Left renal pelvis (tissue), 4 donors: ENCODE measurements around the gene FCRL2. TPM values are rescaled to one million over a fixed set of nuclear protein-coding genes. Genes with fewer than 3 reads are reported as not detected.
"Not testable (repeated sequence)": the region's sequence is repeated elsewhere in the genome, so short reads cannot be mapped to it uniquely, and the experiment has no call there.

Experiments
- DNase-seq, 4 donors: peaks; one replicate each; pipeline ENCODE4 v3.0.0-alpha.2; 2013; ENCODE audit warnings: low read depth in 4 of 4, low spot score in 3 of 4
- polyA plus RNA-seq, 4 donors: library from polyadenylated mRNA; unstranded; fragments of 120-200 nt; gene quantifications; one replicate each; pipeline ENCODE4 v1.2.1, GENCODE V29; 2013; ENCODE audit not compliant: insufficient read length in 4 of 4

FCRL2 gene
- polyA plus RNA-seq, 4 donors: 0.18 TPM; not detected in 3

- DNase-seq: no peak
Observed at GRCh38 chr1:157753611-157754010, 23.3 kb downstream of the FCRL2 start.

DNA sequence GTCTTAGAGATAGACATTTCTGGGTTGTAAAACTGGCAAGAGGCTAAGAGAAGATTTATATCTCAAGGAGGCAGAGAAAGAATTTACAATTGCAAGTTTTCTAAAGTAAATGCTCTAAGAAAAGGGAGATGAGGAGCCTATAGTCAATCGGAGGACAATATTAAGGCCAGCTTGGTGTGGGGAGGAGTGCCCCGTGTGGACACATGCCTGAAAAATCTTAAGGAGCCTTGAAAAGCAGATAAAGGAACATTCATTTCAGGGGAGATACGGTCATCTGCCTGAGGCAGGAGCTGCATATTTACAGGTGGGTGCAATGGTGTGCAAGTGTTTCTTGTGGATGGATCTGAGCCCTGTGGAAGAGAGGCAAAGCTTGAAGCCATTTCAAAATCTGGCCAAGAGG lies 25.6 kb downstream of the FCRL2 start:
- DNase-seq: no peak

DNA sequence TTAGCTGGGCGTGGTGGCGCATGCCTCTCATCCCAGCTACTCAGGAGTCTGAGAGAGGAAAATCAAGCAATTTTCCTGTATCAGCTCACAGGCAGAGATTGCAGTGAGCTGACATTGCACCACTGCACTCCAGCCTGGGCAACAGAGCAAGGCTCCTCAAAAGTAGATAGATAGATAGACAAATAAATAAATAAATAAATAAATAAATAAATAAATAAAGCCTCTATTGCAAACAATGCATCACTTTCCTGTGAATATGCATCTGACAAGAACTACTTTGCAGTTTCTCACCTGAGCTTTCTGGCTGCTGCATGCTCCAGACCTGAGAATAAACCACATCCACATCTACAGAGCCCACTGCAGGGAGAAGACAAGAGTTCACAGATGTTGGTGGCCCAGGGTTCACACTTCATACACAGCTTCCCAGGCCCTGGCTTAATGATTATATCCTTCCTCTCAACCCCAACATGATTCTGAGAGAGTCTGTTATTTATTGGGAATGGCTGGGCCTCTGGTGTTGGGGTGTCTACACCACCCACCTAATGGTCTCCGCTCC lies 28.6 kb downstream of the FCRL2 start:
- no peak for DNase-seq

- no peak for DNase-seq
Observed at GRCh38 chr1:157739229-157739901, 37.6 kb downstream of the FCRL2 start.

- not testable (repeated sequence) for DNase-seq
Observed at GRCh38 chr1:157735991-157736390, 40.9 kb downstream of the FCRL2 start.

- DNase-seq: no peak
Observed at GRCh38 chr1:157734321-157734720, 42.6 kb downstream of the FCRL2 start.

DNA sequence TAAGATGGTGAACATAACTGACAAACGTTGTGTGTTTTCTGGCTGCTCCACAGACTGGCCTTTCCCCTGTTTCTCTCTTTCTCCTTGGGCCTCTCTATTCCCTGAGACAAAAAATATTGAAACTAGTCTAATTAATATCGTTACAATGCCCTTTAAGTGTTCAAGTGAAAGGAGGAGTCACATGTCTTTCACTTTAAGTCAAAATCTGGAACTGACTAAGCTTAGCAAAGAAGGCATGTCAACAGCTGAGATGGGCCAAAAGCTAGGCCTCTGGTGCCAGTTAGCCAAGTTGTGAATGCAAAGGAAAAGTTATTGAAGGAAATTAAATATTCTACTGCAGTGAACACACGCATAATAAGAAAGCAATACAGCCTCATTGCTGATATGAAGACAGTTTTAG lies 44.2 kb downstream of the FCRL2 start:
- no peak for DNase-seq

- DNase-seq: no peak
Observed at GRCh38 chr1:157725221-157725577, 51.7 kb downstream of the FCRL2 start.

GRCh38 chr1:157724537-157725220 lies 52.3 kb downstream of the FCRL2 start:
- no peak for DNase-seq

DNA sequence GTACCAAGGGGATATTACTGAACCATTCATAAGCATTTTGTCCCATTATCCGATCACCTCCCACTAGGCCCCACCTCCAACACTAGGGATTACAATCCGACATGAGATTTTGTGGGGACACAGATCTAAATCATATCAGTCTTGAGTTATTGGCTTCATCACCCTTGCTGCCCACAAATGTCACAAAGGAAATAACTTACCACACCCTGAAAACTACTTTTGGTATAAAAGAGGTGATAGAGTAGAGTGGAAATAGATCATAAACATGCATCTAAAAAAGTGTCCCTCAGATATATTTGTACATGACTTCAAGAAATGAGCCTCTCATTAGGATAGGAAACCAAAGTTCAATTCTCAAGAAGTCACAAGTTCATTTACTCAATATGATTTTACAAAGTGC lies 53.8 kb downstream of the FCRL2 start:
- no peak for DNase-seq

- no peak for DNase-seq
Observed at GRCh38 chr1:157721985-157722384, 54.9 kb downstream of the FCRL2 start.

DNA sequence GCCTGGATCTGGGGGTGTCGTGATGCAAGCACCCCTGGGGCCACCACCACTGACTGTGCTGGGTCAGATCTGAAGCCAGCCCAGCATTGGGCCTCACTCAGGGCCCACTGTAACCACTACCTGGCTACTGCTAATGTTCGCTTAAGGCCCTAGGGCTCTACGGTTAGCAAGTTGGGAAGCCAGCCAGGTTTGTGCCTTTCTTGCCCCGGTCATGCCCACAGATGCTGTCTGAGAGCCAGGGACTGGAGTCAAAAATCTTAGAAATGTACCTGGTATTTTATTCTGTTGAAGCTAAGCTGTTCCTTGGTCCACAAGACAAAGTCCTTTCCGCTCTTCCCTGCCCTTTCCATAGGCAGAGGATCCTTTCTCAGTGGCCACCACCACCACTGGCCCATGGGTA lies 61.2 kb downstream of the FCRL2 start:
- DNase-seq: no peak

DNA sequence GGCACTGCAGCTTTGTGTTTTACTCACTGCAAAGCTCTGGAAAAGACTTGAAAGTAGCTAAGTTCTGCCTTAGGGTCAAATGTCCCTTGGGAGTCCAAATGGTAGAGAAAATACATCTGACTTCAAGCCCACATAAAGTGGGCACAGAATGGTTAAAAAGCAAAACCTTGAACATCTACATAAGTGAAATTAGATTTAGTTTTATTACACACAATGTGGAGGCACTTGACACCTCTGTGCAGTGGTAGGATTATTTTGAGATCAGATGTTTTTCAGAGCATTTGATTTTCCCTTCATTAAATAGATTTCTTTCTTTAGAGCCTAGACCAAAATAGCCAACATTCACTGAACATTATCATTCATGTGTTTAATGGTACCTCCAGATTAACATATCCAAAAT lies 65.1 kb downstream of the FCRL2 start:
- no peak for DNase-seq

DNA sequence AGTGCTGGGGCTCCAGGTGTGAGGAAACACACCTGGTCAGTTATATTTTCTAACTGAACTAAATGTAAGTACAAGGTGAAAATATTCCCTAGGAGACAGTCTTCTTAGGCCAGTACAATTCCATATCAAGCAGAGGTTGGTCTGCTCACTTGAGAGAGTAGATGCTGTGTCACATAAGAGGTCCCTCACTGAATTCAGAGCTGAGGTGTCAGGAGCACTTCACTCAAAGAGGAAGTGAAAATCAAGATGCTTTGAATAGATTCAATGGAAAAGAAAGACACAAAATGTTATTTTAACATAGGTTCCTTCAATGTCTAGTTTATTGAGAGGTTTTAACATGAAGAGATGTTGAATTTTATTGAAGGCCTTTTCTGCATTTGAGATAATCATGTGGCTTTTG lies 72.1 kb downstream of the FCRL2 start:
- DNase-seq: no peak

DNA sequence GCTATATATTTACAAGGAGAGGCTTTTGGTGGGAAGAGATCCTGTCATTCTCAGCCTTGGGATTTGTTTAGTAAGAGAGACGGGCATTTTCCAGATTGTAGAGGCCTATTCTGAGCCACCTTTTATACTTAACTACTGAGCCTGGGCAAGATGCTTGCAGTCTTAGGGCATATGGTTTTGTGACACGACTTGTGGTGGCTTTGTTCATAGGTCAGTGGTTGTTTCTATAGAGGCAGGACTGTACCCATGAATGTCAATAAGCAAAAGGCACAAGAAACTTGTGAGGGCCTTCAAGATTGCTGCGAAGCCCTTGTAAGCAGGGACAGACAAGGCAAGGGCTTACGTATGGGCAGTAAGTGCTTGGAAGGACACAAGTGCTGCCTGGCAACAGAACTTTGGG lies 73.0 kb downstream of the FCRL2 start:
- no peak for DNase-seq

DNA sequence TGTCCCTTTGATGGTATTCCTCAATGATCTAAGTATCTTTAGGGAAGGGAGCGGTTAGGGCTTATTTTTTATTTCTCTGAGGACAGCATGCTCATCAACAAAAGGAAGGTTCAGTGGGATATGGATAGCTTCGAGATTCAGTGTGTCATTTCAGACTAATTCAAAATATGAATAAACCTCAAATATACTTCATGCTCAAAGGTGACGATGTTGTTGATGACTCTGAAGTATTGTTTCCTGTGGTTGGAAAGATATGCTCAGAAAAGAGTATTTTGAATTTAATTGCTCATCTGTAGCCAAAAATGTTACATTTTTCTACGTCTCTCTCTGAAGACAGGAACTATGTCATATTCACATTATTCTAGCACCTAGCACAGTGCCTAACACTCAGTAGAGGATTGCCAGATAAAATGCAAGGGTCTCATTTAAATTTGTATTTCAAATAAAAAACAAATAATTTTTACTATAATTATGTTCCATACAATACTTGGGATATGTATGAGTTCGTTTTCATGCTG lies 74.6 kb downstream of the FCRL2 start:
- DNase-seq: no peak

DNA sequence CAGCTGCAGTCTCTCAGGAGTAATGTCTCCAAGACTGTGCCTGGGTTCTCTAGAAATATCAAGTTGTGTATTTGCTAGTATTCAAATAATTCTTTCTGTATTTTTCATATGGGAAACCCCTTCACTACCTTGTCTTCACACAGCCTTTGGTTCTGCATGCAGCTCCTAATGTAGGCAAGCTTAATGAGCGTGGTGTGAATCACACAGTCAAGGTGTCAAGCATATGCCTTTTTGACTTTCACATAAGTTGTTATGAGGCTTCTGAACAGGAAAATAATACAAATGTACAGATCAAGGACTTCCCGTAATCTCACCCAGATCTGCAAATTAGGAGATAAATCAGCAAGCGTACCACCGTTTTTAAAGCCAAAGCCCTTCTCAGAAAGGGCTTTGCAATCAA lies 76.2 kb downstream of the FCRL2 start, which contains the start of gene FCRL3:
Gene FCRL3, minus strand, starts transcription at position 38 of the 400 bp plus-strand sequence. CDS start 280 bp downstream, outside the sequence.
- DNase-seq: no peak

DNA sequence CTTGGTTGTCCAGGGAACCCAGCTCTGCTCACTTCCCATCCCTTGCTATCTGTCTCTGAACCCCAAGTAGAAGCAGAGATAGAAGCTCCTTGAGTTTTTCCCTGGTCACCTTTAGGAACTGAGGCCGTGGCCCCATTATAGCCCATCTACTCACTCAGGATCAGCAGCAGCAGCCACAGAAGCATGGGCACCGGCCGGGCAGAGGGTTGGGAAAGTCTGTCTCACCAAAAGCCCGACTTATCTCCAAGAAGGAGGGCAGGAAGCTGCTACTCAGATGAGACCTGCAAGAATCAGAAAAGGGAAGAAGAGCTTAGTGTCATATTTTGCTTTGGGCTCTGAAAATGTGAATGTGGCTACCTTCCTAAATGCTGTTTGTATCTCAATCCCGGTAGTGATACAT lies 76.6 kb downstream of the FCRL2 start:
- DNase-seq: no peak

DNA sequence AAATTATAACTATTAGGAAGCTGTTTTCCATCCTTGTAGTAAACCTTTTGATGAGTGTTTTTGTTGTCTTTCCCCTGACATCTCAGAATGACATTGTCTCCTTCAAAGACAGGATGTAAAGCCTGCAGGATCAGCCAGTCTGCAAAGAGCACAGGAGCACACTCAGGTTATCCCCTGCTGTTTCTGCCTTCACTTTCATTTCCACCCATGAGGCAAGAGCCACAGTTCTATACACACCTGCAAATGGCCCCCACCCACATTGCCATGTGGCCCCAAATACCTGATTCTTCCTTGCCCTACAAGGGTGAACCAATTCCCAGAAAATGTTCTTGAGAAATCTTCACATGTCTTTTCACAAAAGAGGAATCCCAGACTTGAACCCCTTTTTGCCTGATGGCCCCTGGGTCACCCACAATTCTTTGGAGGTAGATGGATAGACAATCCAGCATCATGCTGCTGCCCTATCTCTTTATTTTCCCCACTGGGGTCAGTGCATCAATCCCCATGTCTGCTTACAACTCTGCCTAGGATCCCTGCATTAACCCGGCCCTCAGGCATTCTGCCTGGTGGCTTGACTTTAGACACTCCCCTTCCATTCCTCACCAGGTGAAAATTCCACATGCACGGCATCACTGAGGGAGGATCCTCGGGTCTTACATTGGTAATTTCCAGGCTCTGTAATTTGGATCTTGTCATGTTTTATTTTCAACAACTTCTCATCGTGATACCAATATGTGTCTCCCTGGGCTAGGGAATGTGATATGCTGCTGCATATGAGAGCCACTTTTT lies 79.0 kb downstream of the FCRL2 start:
- no peak for DNase-seq

- no peak for DNase-seq
Observed at GRCh38 chr1:157696966-157697628, 79.8 kb downstream of the FCRL2 start.
